ENCODE measurements around the gene GPBAR1. TPM values are rescaled to one million over a fixed set of nuclear protein-coding genes. Genes with fewer than 3 reads are reported as not detected.

The GPBAR1 gene
- total RNA-seq, 4 donors from 2014 or later, result 3.3 to 7.0 (median 3.9) TPM

DNA sequence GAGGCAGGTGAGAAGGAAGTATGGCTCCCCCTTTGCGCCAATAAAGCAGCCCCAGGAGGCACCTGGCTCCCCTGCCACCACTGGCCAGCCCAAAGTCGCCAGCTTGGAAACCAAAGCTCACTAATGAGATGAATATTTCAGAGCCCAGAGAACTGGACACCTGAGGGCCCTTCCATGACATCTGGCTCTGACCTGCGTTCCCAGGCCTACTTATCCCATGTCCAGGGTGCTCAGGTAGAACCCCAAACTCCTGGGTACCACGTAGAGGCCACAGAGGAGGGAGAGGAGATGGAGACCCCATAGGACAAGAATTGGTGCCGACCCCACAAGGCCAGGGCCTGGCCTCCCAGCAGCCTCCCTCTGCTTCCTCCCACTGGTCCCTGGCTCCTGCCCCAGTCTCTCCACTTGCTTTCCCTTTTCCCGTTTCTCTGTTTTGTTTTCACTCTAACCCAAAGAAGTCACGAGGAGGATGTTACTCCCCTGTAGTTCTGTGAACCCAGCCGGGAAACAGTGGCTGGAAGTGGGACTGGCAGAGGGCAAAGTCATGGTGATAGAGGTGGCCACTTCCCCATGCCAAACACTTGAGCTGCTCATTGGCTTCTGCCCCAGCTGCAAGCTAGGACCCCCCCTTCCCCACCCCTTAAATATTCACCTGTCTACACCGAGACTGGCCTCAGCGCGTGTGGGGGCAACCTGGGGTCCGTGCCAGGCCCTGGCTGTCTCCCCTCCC lies 30.7 kb downstream of the GPBAR1 start:
- H3K27ac ChIP-seq, result peak overlapping the region; percentile 91 to 100 (median 97)
- peak; percentile 45 to 68 (median 63) for DNase-seq
- H3K4me1 ChIP-seq, result peaks cover 10 to 62% (median 32%) of the 10 kb centered on the region in 4 donors
- no peaks in the 10 kb centered on the region for H3K27me3 ChIP-seq
- peak in 1 of 2 donors; percentile 29 for TF ChIP-seq POLR2A (IDR thresholded peaks at IDR 0.05)
- TF ChIP-seq CTCF (IDR thresholded peaks at IDR 0.05), result no peak
- H3K9me3 ChIP-seq, result no peaks in the 10 kb centered on the region
- H3K4me3 ChIP-seq, result peak overlapping the region; percentile 67 to 95 (median 86)
- H3K36me3 ChIP-seq, result no peaks in the 10 kb centered on the region

- peak; percentile 76 to 90 (median 89) for DNase-seq
- Histone ChIP-seq H3K9me3 (no peaks in the 10 kb centered on the region), H3K36me3 (no peaks in the 10 kb centered on the region), H3K4me3 (peak within 1 kb of the TSS; percentile 67 to 95 (median 86)), H3K27me3 (no peaks in the 10 kb centered on the region), H3K4me1 (peaks cover 9 to 57% (median 28%) of the 10 kb centered on the region in 4 donors), H3K27ac (peak within 1 kb of the TSS; percentile 91 to 100 (median 97))
- peak; percentile 67 to 98 (median 98) for TF ChIP-seq CTCF (IDR thresholded peaks at IDR 0.05)
- TF ChIP-seq POLR2A (IDR thresholded peaks at IDR 0.05), result peak; percentile 94 to 96
Measured at GRCh38 chr2:218292048-218293014, 31.5 kb downstream of the GPBAR1 start, which contains the start of gene TMBIM1. Gene TMBIM1, minus strand, starts transcription at chr2:218292503. Its CDS starts 10,362 bp downstream, at chr2:218282141.

GRCh38 chr2:218293715-218294429 lies 33.1 kb downstream of the GPBAR1 start:
- H3K27me3 ChIP-seq, result no peaks in the 10 kb centered on the region
- peak overlapping the region in 3 of 4 donors; percentile 91 to 100 (median 99) for H3K27ac ChIP-seq
- DNase-seq, result no peak
- H3K9me3 ChIP-seq, result no peaks in the 10 kb centered on the region
- peaks cover 9 to 42% (median 22%) of the 10 kb centered on the region in 4 donors for H3K4me1 ChIP-seq
- TF ChIP-seq CTCF (IDR thresholded peaks at IDR 0.05), result no peak
- no peak for TF ChIP-seq POLR2A (IDR thresholded peaks at IDR 0.05)
- H3K4me3 ChIP-seq, result no peak overlapping the region
- H3K36me3 ChIP-seq, result no peaks in the 10 kb centered on the region

DNA sequence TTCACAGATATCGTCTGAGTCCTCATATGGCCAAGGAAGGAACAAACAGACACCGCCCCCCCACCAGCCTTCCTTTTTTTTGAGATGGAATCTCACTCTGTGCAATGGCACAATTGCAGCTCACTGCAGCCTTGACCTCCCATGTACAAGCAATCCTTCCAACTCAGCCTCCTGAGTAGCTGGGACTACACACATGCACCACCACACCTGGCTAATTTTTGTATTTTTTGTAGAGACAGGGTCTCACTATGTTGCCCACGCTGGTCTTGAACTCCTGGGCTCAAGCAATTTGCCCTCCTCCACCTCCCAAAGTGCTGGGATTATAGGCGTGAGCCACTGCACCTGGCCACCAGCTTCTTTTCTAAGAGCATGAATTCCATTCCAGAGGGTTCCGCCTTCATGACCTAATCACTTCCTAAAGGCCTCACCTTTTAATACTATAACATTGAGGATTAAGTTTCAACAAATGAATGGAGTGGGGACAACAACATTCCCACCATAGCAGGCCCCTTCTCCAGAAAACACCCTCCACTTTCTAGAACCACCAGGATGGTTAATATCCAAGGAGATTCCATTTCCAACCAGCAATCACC lies 33.7 kb downstream of the GPBAR1 start:
- no peaks in the 10 kb centered on the region for H3K9me3 ChIP-seq
- peak overlapping the region in 3 of 4 donors; percentile 86 to 99 (median 91) for H3K27ac ChIP-seq
- H3K36me3 ChIP-seq, result no peaks in the 10 kb centered on the region
- H3K27me3 ChIP-seq, result no peaks in the 10 kb centered on the region
- peaks cover 9 to 36% (median 21%) of the 10 kb centered on the region in 4 donors for H3K4me1 ChIP-seq
- DNase-seq, result no peak
- TF ChIP-seq POLR2A (IDR thresholded peaks at IDR 0.05) (no peak), CTCF (IDR thresholded peaks at IDR 0.05) (no peak)
- H3K4me3 ChIP-seq, result no peak overlapping the region
